DOHH2 (cell line): ENCODE data around the gene NSMCE3.

Source experiments
- CTCF ChIP-seq: fragments of 200-600 bp; sonication (generic); IDR thresholded peaks from one replicate; pipeline ENCODE4 v1.5.1; 2014; ENCODE audit warnings: antibody characterized with exemption, mild to moderate bottlenecking, low read depth, low read length; ENCODE audit not compliant: poor library complexity, severe bottlenecking
- EZH2phosphoT487 ChIP-seq: fragments of 200-600 bp; sonication (generic); IDR thresholded peaks from 2 replicates; pipeline ENCODE4 v1.6.1; 2017; ENCODE audit warnings: borderline replicate concordance, mild to moderate bottlenecking, antibody characterized with exemption, low read length, moderate library complexity, mixed read lengths

GRCh38 chr15:29312387-29312786 is 42.8 kb upstream of the NSMCE3 start:
- no peak for TF ChIP-seq CTCF
- TF ChIP-seq EZH2phosphoT487: no peak
